Measurements from ENCODE around the gene COL3A1.

DNA sequence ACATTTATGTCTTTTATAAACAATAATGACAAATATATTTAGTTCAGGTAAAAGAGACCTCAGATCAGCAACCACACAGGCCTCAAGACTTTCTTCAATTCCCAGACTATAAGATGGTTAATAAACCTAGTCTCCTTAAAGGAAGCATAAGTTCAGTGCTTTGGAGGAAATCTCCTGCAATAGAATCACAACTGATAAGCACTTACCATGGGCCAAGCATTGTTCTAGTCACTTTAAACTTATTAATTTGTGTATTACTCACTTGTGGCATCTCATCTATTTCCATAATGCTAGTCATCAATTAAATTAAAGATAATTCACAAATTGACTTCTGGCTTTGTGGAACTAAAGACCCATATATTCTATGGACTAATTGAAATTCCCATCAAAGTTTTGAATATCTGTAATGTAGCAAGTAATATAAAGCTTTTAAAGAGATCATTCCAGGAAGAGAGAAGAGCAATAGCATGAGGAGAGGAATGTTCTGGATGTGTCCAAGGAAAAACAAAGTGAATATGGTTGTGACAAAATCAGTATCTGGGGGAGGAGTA lies 42.2 kb downstream of the COL3A1 start:
- TF ChIP-seq POLR2AphosphoS5 (IDR thresholded peaks at IDR 0.05; ENCODE audit: low read depth, low read length) (no peak), TAF1 (IDR thresholded peaks at IDR 0.05; ENCODE audit: borderline replicate concordance, low read depth, low read length) (no peak)
